ENCODE data around the gene RBM33. TPM values are rescaled to one million over a fixed set of nuclear protein-coding genes. Genes with fewer than 3 reads are reported as not detected.
A peak's percentile ranks its signal among the peaks of the same experiment; 100 is the strongest.

The RBM33 gene
- total RNA-seq, 4 donors from 2014 or later, result 35.7 to 59.9 (median 44.5) TPM

- no peak overlapping the region for H3K27ac ChIP-seq
- intact Hi-C loops (cut with DNase I), result no loop called here
- H3K4me1 ChIP-seq, result no peaks in the 10 kb centered on the region
- no peaks in the 10 kb centered on the region for H3K36me3 ChIP-seq
- no peaks in the 10 kb centered on the region for H3K27me3 ChIP-seq
- no peaks in the 10 kb centered on the region for H3K9me3 ChIP-seq
- WGBS, 2 donors, result 77 to 80% methylated on average over 4 of the region's 4 CpGs
- no peak for DNase-seq
- no peak overlapping the region for H3K4me3 ChIP-seq (replicated peaks in 1 of 3)
- TF ChIP-seq CTCF (IDR thresholded peaks at IDR 0.05), result no peak
- no peak for TF ChIP-seq POLR2A (IDR thresholded peaks at IDR 0.05)
These were observed 7.3 kb upstream of the RBM33 start for GRCh38 chr7:155637155-155637554.

GRCh38 chr7:155638366-155638765 lies 6.1 kb upstream of the RBM33 start:
- 85 to 87% methylated on average over 6 of the region's 6 CpGs for WGBS, 2 donors
- Histone ChIP-seq H3K4me1 (peaks cover 0 to 2% of the 10 kb centered on the region in 2 donors), H3K36me3 (no peaks in the 10 kb centered on the region), H3K27me3 (no peaks in the 10 kb centered on the region), H3K4me3 (replicated peaks in 1 of 3) (no peak overlapping the region), H3K27ac (no peak overlapping the region), H3K9me3 (no peaks in the 10 kb centered on the region)
- TF ChIP-seq CTCF (IDR thresholded peaks at IDR 0.05) (no peak), POLR2A (IDR thresholded peaks at IDR 0.05) (no peak)
- intact Hi-C loops (cut with DNase I), result no loop called here
- no peak for DNase-seq

- TF ChIP-seq POLR2A (IDR thresholded peaks at IDR 0.05), result no peak
- no peak for TF ChIP-seq CTCF (IDR thresholded peaks at IDR 0.05)
- no peaks in the 10 kb centered on the region for H3K27me3 ChIP-seq
- WGBS, 2 donors, result 95 to 96% methylated on average over 1 of the region's 1 CpG
- no peaks in the 10 kb centered on the region for H3K36me3 ChIP-seq
- intact Hi-C loops (cut with DNase I), result no loop called here
- H3K4me3 ChIP-seq (replicated peaks in 1 of 3), result no peak overlapping the region
- H3K27ac ChIP-seq, result no peak overlapping the region
- no peaks in the 10 kb centered on the region for H3K9me3 ChIP-seq
- H3K4me1 ChIP-seq, result peaks cover 0 to 5% of the 10 kb centered on the region in 2 donors
- DNase-seq, result no peak
These were observed 4.4 kb upstream of the RBM33 start for GRCh38 chr7:155639958-155640520.

GRCh38 chr7:155640629-155641028 lies 3.8 kb upstream of the RBM33 start:
- no peaks in the 10 kb centered on the region for H3K27me3 ChIP-seq
- H3K4me3 ChIP-seq (replicated peaks in 1 of 3), result no peak overlapping the region
- intact Hi-C loops (cut with DNase I), result no loop called here
- H3K9me3 ChIP-seq, result no peaks in the 10 kb centered on the region
- TF ChIP-seq POLR2A (IDR thresholded peaks at IDR 0.05) (no peak), CTCF (IDR thresholded peaks at IDR 0.05) (no peak)
- WGBS, 2 donors, result 94 to 98% methylated on average over 4 of the region's 4 CpGs
- H3K36me3 ChIP-seq, result no peaks in the 10 kb centered on the region
- H3K4me1 ChIP-seq, result peaks cover under 1 to 6% of the 10 kb centered on the region in 2 donors
- H3K27ac ChIP-seq, result no peak overlapping the region
- DNase-seq, result no peak

- Histone ChIP-seq H3K4me1 (peaks cover 10 to 18% of the 10 kb centered on the region in 2 donors), H3K27ac (peak overlapping the region; percentile 92 to 95 (median 95)), H3K4me3 (replicated peaks in 1 of 3) (peak overlapping the region; percentile 91 to 97 (median 93)), H3K36me3 (no peaks in the 10 kb centered on the region), H3K9me3 (no peaks in the 10 kb centered on the region), H3K27me3 (no peaks in the 10 kb centered on the region)
- DNase-seq, result no peak
- TF ChIP-seq CTCF (IDR thresholded peaks at IDR 0.05), result no peak
- TF ChIP-seq POLR2A (IDR thresholded peaks at IDR 0.05), result no peak
- WGBS, 2 donors, result 0 to 1% methylated on average over 25 to 32 of the region's 32 CpGs
- intact Hi-C loops (cut with DNase I), result no loop called here
These were observed 670 bp upstream of the RBM33 start for GRCh38 chr7:155643804-155644177.

All from thyroid gland (tissue), 4 donors.